ENCODE data around the gene EXOC2. TPM values are rescaled to one million over a fixed set of nuclear protein-coding genes. Genes with fewer than 3 reads are reported as not detected.

The EXOC2 gene
- total RNA-seq, 3 donors from 2014 or later (not counting 1 experiment from before 2014, with no cell fraction given) = 22.1 to 30.8 (median 26.5) TPM

GRCh38 chr6:466564-466963 lies 226.4 kb downstream of the EXOC2 start:
- H3K4me3 Mint-ChIP-seq = no peak overlapping the region

DNA sequence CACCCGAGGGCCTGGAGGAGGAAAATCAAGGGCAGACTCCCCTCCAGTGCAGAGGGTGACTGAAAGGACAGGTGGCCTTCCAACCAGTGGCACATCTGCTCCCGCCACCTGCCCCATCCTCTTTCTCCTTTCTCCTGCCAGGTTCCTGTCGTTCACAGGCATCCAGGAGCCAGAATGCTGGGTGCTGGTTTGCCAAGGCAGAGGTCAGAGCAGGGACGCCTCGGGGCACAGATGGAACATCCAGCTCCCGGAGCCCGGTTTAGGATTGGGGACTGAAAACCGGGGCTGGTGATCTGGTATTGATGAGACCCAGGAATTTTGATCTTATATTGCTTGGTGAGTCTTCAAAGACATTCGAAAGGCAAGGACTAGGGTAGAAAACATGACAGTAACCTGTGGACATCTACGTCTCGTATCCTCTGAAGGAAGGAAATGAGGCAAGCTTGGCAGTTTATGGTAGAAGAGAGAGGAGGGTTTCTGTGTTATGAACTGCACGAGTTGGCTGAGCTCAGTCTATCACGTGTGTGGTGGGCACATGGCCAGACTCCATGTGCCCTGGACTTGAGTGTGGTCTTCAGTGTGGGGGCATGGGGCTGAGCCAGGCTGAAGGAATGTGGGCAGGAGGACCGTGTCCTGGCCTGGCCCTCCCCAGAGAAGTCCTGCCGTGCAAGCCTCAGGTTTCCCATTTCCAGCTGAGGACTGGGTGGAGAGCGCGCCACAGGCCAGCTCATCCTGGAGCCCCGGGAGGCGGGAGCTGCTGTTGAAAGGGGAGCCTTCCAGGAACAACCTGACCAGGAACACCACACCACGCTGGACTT lies 227.2 kb downstream of the EXOC2 start:
- ATAC-seq (no peak), DNase-seq (no peak)
- Mint-ChIP-seq H3K4me1 (no peaks in the 10 kb centered on the region), H3K36me3 (no peaks in the 10 kb centered on the region), H3K27me3 (ENCODE audit: low read depth in 2 of 2) (peaks cover 25 to 30% of the 10 kb centered on the region in 2 donors), H3K27ac (peak overlapping the region in 1 of 2 donors; percentile 42), H3K4me3 (no peak overlapping the region), H3K9me3 (no peaks in the 10 kb centered on the region)
- Histone ChIP-seq H3K9me3 (ENCODE audit: control insufficient read depth, insufficient read depth, low read length) (no peaks in the 10 kb centered on the region), H3K4me3 (ENCODE audit: low read length) (no peak overlapping the region), H3K27ac (ENCODE audit: low read length) (no peak overlapping the region), H3K27me3 (ENCODE audit: control insufficient read depth, insufficient read depth, low read length) (peaks cover 2% of the 10 kb centered on the region), H3K36me3 (ENCODE audit: control insufficient read depth, insufficient read depth, low read length) (no peaks in the 10 kb centered on the region), H3K4me1 (ENCODE audit: control insufficient read depth, insufficient read depth, low read length) (no peaks in the 10 kb centered on the region)
- TF ChIP-seq, protein P1, sequence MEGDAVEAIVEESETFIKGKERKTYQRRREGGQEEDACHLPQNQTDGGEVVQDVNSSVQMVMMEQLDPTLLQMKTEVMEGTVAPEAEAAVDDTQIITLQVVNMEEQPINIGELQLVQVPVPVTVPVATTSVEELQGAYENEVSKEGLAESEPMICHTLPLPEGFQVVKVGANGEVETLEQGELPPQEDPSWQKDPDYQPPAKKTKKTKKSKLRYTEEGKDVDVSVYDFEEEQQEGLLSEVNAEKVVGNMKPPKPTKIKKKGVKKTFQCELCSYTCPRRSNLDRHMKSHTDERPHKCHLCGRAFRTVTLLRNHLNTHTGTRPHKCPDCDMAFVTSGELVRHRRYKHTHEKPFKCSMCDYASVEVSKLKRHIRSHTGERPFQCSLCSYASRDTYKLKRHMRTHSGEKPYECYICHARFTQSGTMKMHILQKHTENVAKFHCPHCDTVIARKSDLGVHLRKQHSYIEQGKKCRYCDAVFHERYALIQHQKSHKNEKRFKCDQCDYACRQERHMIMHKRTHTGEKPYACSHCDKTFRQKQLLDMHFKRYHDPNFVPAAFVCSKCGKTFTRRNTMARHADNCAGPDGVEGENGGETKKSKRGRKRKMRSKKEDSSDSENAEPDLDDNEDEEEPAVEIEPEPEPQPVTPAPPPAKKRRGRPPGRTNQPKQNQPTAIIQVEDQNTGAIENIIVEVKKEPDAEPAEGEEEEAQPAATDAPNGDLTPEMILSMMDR (IDR thresholded peaks at IDR 0.05) = no peak
- intact Hi-C loops (cut with micrococcal nuclease) = no loop called here
- WGBS (ENCODE audit: insufficient coverage) = 82% methylated on average over 20 of the region's 20 CpGs

More at GRCh38 chr6:466564-466963, 226.4 kb downstream of the EXOC2 start:
- TF ChIP-seq, protein P1 (IDR thresholded peaks at IDR 0.05) = no peak
- Histone ChIP-seq H3K27me3 (ENCODE audit: control insufficient read depth, insufficient read depth, low read length) (peaks cover 2% of the 10 kb centered on the region), H3K4me1 (ENCODE audit: control insufficient read depth, insufficient read depth, low read length) (no peaks in the 10 kb centered on the region), H3K9me3 (ENCODE audit: control insufficient read depth, insufficient read depth, low read length) (no peaks in the 10 kb centered on the region), H3K36me3 (ENCODE audit: control insufficient read depth, insufficient read depth, low read length) (no peaks in the 10 kb centered on the region), H3K4me3 (ENCODE audit: low read length) (no peak overlapping the region), H3K27ac (ENCODE audit: low read length) (no peak overlapping the region)
- H3K27ac Mint-ChIP-seq = no peak overlapping the region
- DNase-seq (no peak), ATAC-seq (no peak)
- H3K4me1 Mint-ChIP-seq = no peaks in the 10 kb centered on the region
- peaks cover 25 to 30% of the 10 kb centered on the region in 2 donors for H3K27me3 Mint-ChIP-seq (ENCODE audit: low read depth in 2 of 2)
- no peaks in the 10 kb centered on the region for H3K36me3 Mint-ChIP-seq
- H3K9me3 Mint-ChIP-seq = no peaks in the 10 kb centered on the region
- 90% methylated on average over 18 of the region's 18 CpGs for WGBS (ENCODE audit: insufficient coverage)
- intact Hi-C loops (cut with micrococcal nuclease) = no loop called here

GRCh38 chr6:456887-457286 lies 236.1 kb downstream of the EXOC2 start:
- H3K27me3 Mint-ChIP-seq (ENCODE audit: low read depth in 2 of 2) = peaks cover 0 to 3% of the 10 kb centered on the region in 2 donors
- ATAC-seq = no peak
- WGBS (ENCODE audit: insufficient coverage) = 91% methylated on average over 4 of the region's 4 CpGs
- Histone ChIP-seq H3K4me1 (ENCODE audit: control insufficient read depth, insufficient read depth, low read length) (no peaks in the 10 kb centered on the region), H3K9me3 (ENCODE audit: control insufficient read depth, insufficient read depth, low read length) (no peaks in the 10 kb centered on the region), H3K4me3 (ENCODE audit: low read length) (no peak overlapping the region), H3K36me3 (ENCODE audit: control insufficient read depth, insufficient read depth, low read length) (no peaks in the 10 kb centered on the region), H3K27me3 (ENCODE audit: control insufficient read depth, insufficient read depth, low read length) (no peaks in the 10 kb centered on the region), H3K27ac (ENCODE audit: low read length) (no peak overlapping the region)
- H3K4me3 Mint-ChIP-seq = no peak overlapping the region
- H3K4me1 Mint-ChIP-seq = no peaks in the 10 kb centered on the region
- H3K36me3 Mint-ChIP-seq = no peaks in the 10 kb centered on the region
- H3K27ac Mint-ChIP-seq = no peak overlapping the region
- intact Hi-C loops (cut with micrococcal nuclease) = no loop called here
- no peak for DNase-seq
- H3K9me3 Mint-ChIP-seq = no peaks in the 10 kb centered on the region
- TF ChIP-seq, protein P1 (IDR thresholded peaks at IDR 0.05) = no peak

All from natural killer cell (primary cell).